D721Med (cell line): ENCODE measurements around the gene SART3.

Source experiments
- DNase-seq: peaks from one replicate; pipeline ENCODE4 v3.0.0; 2011; ENCODE audit warnings: low spot score; ENCODE audit not compliant: insufficient read length
- FAIRE-seq: peaks from 2 replicates; lab custom pipeline; 2011; peaks lifted over from hg19 to GRCh38; lab: Jason Lieb, UNC
- TF ChIP-seq, protein P1 (sequence below): IDR thresholded peaks from 2 replicates; pipeline ENCODE4 v1.5.1; 2012; ENCODE audit warnings: mild to moderate bottlenecking, control low read depth; ENCODE audit not compliant: insufficient read depth; ENCODE audit errors: missing control alignments

Gene SART3

DNA sequence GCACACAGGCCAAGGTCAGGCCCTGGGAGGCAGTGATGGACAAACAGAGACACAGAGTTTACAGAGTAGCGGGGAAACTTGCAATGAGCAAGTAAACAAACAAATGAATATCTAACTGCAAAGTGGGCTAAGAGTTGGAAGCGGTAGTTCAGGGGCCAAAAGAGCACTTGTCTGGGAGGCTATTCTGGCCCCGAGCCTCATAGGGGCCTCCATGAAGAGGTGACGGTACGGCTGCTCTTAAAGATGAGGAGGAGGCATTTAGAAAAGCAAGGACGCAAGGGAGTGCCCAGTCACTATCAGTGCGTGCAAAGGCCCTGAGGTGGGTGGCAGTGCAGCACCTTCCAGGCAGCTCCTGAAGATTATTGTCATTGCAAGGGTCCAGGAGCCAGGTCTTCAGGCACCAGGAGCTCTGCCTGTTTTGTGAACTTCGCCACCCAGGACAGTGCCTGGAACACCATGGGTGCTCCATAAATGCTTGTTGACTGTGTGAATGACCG is 41.3 kb upstream of the SART3 start:
- no peak for FAIRE-seq
- TF ChIP-seq, protein P1, sequence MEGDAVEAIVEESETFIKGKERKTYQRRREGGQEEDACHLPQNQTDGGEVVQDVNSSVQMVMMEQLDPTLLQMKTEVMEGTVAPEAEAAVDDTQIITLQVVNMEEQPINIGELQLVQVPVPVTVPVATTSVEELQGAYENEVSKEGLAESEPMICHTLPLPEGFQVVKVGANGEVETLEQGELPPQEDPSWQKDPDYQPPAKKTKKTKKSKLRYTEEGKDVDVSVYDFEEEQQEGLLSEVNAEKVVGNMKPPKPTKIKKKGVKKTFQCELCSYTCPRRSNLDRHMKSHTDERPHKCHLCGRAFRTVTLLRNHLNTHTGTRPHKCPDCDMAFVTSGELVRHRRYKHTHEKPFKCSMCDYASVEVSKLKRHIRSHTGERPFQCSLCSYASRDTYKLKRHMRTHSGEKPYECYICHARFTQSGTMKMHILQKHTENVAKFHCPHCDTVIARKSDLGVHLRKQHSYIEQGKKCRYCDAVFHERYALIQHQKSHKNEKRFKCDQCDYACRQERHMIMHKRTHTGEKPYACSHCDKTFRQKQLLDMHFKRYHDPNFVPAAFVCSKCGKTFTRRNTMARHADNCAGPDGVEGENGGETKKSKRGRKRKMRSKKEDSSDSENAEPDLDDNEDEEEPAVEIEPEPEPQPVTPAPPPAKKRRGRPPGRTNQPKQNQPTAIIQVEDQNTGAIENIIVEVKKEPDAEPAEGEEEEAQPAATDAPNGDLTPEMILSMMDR, result no peak
- no peak for DNase-seq

DNA sequence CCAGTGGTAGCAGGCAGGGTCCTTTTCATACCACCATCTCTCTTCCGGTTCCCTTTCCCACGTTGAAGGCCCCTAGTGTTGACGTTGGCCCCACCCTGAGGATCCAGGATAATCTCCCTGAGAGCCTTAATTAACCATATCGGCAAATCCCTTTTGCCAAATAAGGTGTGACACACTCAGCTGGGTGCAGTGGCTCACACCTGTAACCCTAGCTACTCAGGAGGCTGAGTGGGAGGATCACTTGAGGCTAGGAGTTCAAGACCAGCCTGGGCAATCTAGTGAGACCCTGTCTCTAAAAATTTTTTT is 39.7 kb upstream of the SART3 start:
- no peak for DNase-seq
- FAIRE-seq, result no peak
- TF ChIP-seq, protein P1, result no peak

DNA sequence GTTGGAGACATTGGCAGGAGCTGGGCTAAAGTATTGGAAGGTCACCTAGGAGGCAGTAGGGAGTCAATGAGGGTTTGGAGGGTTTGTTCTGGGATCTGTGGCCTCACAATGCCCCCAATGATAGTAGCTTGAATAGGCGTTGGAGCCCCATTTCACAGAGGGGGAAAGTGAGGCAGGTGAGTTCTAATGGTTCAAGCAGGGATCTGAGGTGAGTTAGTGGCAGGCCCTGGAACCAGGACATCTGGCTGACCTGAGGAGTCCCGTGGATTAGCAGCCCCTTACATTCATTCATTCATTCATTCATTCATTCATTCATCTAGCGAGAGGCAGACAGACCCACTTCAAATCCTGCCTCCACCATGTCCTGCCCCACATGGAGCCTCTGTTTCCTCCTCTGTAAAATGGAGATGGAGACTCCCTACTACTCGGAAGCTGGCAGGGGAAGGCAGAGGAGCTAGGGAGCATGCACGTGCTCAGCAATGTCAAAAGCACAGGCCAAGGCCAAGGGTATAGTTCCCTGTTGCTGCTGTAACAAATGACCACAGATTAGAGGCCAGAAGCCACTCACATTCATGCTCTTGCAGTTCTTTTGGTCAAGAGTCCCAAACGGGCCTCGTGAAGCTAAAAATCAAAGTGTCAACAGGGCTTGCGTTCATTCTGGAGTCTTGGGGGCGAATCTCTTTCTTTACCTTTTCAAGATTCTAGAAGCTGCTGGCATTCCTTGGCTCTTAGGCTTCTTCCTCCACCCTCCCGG is 39.2 kb upstream of the SART3 start:
- FAIRE-seq (no peak), DNase-seq (no peak)
- TF ChIP-seq, protein P1, result no peak

DNA sequence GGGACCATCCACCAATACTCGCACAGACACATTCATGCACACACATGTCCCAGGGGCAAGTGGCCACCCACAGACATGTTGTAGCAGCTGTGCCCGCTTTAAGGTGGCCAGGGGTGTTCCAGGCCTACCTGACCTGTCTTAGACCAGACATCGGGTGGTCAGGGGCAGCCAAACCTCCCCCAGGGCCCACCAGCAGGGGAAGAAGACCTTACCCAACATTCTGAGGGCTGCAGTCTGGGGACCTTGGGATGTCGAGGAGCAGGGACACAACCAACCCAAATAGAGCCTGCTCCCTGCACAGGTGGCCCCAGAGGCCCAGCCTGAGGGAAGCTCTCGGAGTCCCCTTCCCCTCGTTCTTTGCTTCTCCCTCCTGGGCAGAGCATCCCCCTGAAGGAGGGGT is 38.6 kb upstream of the SART3 start:
- TF ChIP-seq, protein P1, result no peak
- DNase-seq (no peak), FAIRE-seq (no peak)

DNA sequence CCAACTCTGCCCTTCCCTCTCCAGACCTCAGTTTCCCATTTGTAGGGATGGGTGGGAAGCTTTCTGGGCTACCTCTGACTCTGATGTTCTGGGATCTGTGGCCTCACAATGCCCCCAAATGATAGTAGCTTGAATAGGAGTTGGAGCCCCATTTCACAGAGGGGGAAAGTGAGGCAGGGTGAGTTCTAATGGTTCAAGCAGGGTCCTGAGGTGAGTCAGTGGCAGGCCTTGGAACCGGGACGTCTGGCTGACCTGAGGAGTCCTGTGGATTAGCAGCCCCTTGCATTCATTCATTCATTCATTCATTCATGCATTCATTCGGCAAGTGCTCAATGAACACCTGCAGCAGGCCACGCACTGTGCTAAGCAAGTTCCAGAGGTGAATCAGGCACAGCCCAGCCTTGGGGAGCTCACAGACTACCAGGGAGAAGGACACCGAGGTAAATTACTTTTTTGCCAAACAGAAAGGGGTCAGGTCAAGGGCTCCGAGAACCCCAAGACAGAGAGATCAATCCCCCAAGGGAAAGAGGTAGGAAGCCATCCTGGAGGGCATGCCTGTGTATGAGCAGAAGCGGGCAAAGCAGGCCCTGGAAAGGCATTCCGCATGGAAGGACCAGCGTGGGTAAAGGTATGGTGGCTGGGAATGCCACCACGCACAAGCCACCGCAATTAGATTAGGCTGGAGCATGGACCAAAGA is 37.7 kb upstream of the SART3 start:
- FAIRE-seq, result no peak
- TF ChIP-seq, protein P1, result no peak
- no peak for DNase-seq

DNA sequence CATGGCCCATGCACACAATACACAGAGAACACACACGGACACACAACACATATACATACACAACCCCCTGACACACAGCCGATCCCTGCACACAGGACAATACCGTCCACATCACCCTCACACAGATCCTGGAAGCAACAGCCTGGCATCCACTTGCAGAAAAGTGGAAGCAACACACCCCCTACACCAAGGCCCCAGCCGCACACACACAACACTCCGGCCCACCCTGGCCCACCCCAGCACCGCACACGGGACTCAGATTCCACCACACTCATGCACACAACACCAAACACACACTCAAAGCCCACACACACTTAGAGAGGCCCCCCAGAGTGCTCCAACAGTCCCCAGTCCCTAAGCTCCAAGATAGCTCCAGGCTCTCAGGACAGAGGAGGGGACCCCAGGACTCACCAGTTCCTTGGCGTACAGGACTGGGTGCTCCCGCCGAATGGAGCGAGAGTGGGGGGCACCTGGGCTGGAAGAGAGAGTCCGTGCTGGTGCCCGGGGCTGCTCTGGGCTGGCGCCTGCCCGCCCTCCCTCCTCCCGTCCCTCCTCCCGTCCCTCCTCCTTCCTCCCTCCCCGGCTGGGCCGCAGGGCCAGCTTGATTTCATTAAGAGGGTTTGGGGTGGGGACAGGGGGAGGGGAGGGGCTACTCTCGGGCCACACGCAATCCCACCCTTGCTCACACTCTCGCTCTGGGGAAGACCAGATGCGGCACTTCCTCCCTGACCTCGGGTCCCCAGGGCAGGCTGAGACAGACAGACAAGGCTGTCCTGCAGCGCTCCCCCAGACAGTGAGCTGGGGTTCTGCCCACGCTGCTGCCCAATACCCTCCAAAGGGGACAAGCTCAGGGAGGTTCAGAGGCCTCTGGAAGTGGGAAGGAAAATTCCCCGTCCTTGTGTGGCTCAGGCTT is 36.8 kb upstream of the SART3 start, which contains the start of gene TMEM119:
TMEM119 (minus strand) TSS at position 526 of the 913 bp plus-strand sequence. CDS start 5,701 bp downstream, outside the sequence.
- FAIRE-seq, result no peak
- TF ChIP-seq, protein P1, result no peak
- DNase-seq, result no peak
